CD14-positive monocyte (primary cell): ENCODE results near the gene NOTCH4. TPM values are rescaled to one million over a fixed set of nuclear protein-coding genes. Genes with fewer than 3 reads are reported as not detected.
A peak's percentile ranks its signal among the peaks of the same experiment; 100 is the strongest.
"Not testable (repeated sequence)": the region's sequence is repeated elsewhere in the genome, so short reads cannot be mapped to it uniquely, and the experiment has no call there.

ENCODE experiments used
- DNase-seq, 3 donors: peaks; one replicate each; pipeline ENCODE4 v3.0.0-alpha.2; 2011 to 2022
- H2AFZ ChIP-seq: 2 replicates; pipeline ENCODE4 v1.6.0; 2012; ENCODE audit warnings: mild to moderate bottlenecking, low read depth, low read length, inconsistent platforms; ENCODE audit not compliant: insufficient read depth, poor library complexity, severe bottlenecking
- H3K27ac ChIP-seq, 2 donors: 1 replicate in 1 of 2; 2 replicates in 1 of 2; pipeline ENCODE4 v1.5.1; 2012 to 2013; ENCODE audit warnings: low read length in 2 of 2, control low read depth in 1 of 2, inconsistent platforms in 1 of 2, low read depth in 1 of 2, mild to moderate bottlenecking in 1 of 2
- H3K27me3 ChIP-seq, 2 donors: one replicate each; pipeline versions ENCODE4 v1.6.0 to v1.6.1; 2011 to 2013; ENCODE audit warnings: low read length in 2 of 2; ENCODE audit not compliant: control insufficient read depth in 2 of 2, insufficient read depth in 2 of 2
- H3K36me3 ChIP-seq, 2 donors: replicated peaks in 1 of 2; 1 replicate in 1 of 2; 2 replicates in 1 of 2; pipeline versions ENCODE4 v1.5.1 to v1.6.1; 2012 to 2013; ENCODE audit warnings: low read length in 2 of 2, control low read depth in 1 of 2, inconsistent platforms in 1 of 2, mild to moderate bottlenecking in 1 of 2; ENCODE audit not compliant: insufficient read depth in 2 of 2, control insufficient read depth in 1 of 2
- H3K4me1 ChIP-seq, 2 donors: 1 replicate in 1 of 2; 2 replicates in 1 of 2; pipeline versions ENCODE4 v1.5.1 to v1.6.1; 2012 to 2013; ENCODE audit warnings: low read length in 2 of 2, control low read depth in 1 of 2, inconsistent platforms in 1 of 2, mild to moderate bottlenecking in 1 of 2, moderate library complexity in 1 of 2; ENCODE audit not compliant: insufficient read depth in 2 of 2, control insufficient read depth in 1 of 2
- H3K4me2 ChIP-seq: replicated peaks from 2 replicates; pipeline ENCODE3; 2012; ENCODE audit warnings: low read length, moderate library complexity, mild to moderate bottlenecking; ENCODE audit not compliant: poor library complexity, severe bottlenecking; ENCODE audit errors: extremely low read depth
- H3K4me3 ChIP-seq, 3 experiments: fragments of 200-600 bp in 1 of 3; sonication (generic) in 1 of 3; replicated peaks in 1 of 3; 1 replicate in 2 of 3; 2 replicates in 1 of 3; pipeline ENCODE4 v1.5.1; 2011 to 2013; ENCODE audit warnings: low read length in 3 of 3, mild to moderate bottlenecking in 3 of 3, control low read depth in 2 of 3, low read depth in 2 of 3, inconsistent platforms in 1 of 3, moderate library complexity in 1 of 3
- H3K79me2 ChIP-seq: 2 replicates; pipeline ENCODE4 v1.6.0; 2012; ENCODE audit warnings: mild to moderate bottlenecking, control low read depth, inconsistent platforms, low read length, moderate library complexity; ENCODE audit not compliant: insufficient read depth
- H3K9ac ChIP-seq: 2 replicates; pipeline ENCODE4 v1.6.0; 2017; ENCODE audit warnings: low read length, mild to moderate bottlenecking; ENCODE audit not compliant: insufficient read depth, poor library complexity, severe bottlenecking
- H3K9me3 ChIP-seq, 2 donors: replicated peaks in 1 of 2; 1 replicate in 1 of 2; 2 replicates in 1 of 2; pipeline versions ENCODE4 v1.5.1 to v1.6.1; 2012 to 2013; ENCODE audit warnings: low read length in 2 of 2, control low read depth in 1 of 2; ENCODE audit not compliant: control insufficient read depth in 1 of 2, insufficient read depth in 1 of 2
- H4K20me1 ChIP-seq: 2 replicates; pipeline ENCODE4 v1.6.0; 2012; ENCODE audit warnings: mild to moderate bottlenecking, low read length, control low read depth, moderate library complexity; ENCODE audit not compliant: insufficient read depth
- H3K27ac Mint-ChIP-seq, 7 donors: one replicate each; pipeline ENCODE4 v1.8.0; 2020; ENCODE audit warnings: mild to moderate bottlenecking in 7 of 7, mixed read lengths in 7 of 7, moderate library complexity in 6 of 7, inconsistent platforms in 2 of 7
- H3K27me3 Mint-ChIP-seq, 3 donors: one replicate each; pipeline ENCODE4 v1.8.0; 2021 to 2022; ENCODE audit warnings: low read depth in 3 of 3, mild to moderate bottlenecking in 3 of 3, mixed read lengths in 3 of 3, moderate library complexity in 3 of 3, inconsistent platforms in 1 of 3
- H3K36me3 Mint-ChIP-seq, 2 donors: one replicate each; pipeline ENCODE4 v1.8.0; 2020; ENCODE audit warnings: mixed read lengths in 2 of 2, inconsistent platforms in 1 of 2, mild to moderate bottlenecking in 1 of 2
- H3K4me1 Mint-ChIP-seq: one replicate; pipeline ENCODE4 v1.8.0; 2020; ENCODE audit warnings: mild to moderate bottlenecking, mixed read lengths
- H3K4me3 Mint-ChIP-seq, 2 donors: one replicate each; pipeline ENCODE4 v1.8.0; 2020; ENCODE audit warnings: mild to moderate bottlenecking in 2 of 2, mixed read lengths in 2 of 2, moderate library complexity in 1 of 2
- H3K9me3 Mint-ChIP-seq, 7 donors: one replicate each; pipeline ENCODE4 v1.8.0; 2020 to 2022; ENCODE audit warnings: mixed read lengths in 7 of 7, mild to moderate bottlenecking in 6 of 7, moderate library complexity in 6 of 7, inconsistent platforms in 2 of 7
- CTCF ChIP-seq: fragments of 200-600 bp; IDR thresholded peaks from one replicate; pipeline ENCODE4 v1.8.0; 2022; ENCODE audit warnings: antibody characterized with exemption, mild to moderate bottlenecking
- WGBS: methylation state at CpG from one replicate; pipeline ENCODE4 v1.1.5; 2013; ENCODE audit warnings: missing lambda C conversion rate; ENCODE audit not compliant: insufficient coverage; 5-methylcytosine and 5-hydroxymethylcytosine counted together
- intact Hi-C, 2 donors: fragments of 100-400 bp; cut with micrococcal nuclease; formaldehyde crosslinking; loops; one replicate each; pipeline versions ENCODE4 v1.15.0 to v1.15.1; 2023
- polyA plus RNA-seq, 3 donors: library from polyadenylated mRNA; depleted of rRNA in 1 of 3; unstranded in 2 of 3; stranded (reverse) in 1 of 3; fragments of 300-500 nt in 2 of 3; fragments of >200 nt in 1 of 3; fragmentation: Illumina TruSeq in 2 of 3; gene quantifications; 1 replicate in 2 of 3; 2 replicates in 1 of 3; pipeline ENCODE4 v1.2.3, GENCODE V29; 2012 to 2021

The NOTCH4 gene
- polyA plus RNA-seq, 3 donors: 5.2 to 8.1 (median 6.1) TPM

GRCh38 chr6:32188381-32189068 lies 35.3 kb downstream of the NOTCH4 start:
- Histone ChIP-seq H3K9me3 (no peaks in the 10 kb centered on the region), H3K4me1 (peaks cover 56 to 64% of the 10 kb centered on the region in 2 donors), H3K27me3 (no peaks in the 10 kb centered on the region), H2AFZ (no peak overlapping the region), H3K36me3 (peaks cover 34 to 47% of the 10 kb centered on the region in 2 donors), H3K4me3 (peak overlapping the region; percentile 74 to 98 (median 81)), H3K27ac (peak overlapping the region; percentile 89 to 95), H3K4me2 (peak overlapping the region; percentile 100), H3K79me2 (peaks cover 82% of the 10 kb centered on the region), H4K20me1 (peaks cover 7% of the 10 kb centered on the region), H3K9ac (peak overlapping the region; percentile 84)
- Mint-ChIP-seq H3K27me3 (peaks cover 0 to 2% (median 1%) of the 10 kb centered on the region in 3 donors), H3K4me1 (peaks cover 61% of the 10 kb centered on the region), H3K36me3 (peaks cover 48 to 61% of the 10 kb centered on the region in 2 donors), H3K4me3 (peak overlapping the region; percentile 94 to 98), H3K27ac (peak overlapping the region; percentile 85 to 97 (median 93)), H3K9me3 (no peaks in the 10 kb centered on the region)
- 22% methylated on average over 7 of the region's 13 CpGs for WGBS
- intact Hi-C loops: no loop called here
- TF ChIP-seq CTCF: no peak
- no peak for DNase-seq

GRCh38 chr6:32187725-32188380 lies 36.0 kb downstream of the NOTCH4 start:
- H3K4me1 Mint-ChIP-seq: peaks cover 58% of the 10 kb centered on the region
- H2AFZ ChIP-seq, H3K9me3 ChIP-seq, H3K9me3 Mint-ChIP-seq, DNase-seq, intact Hi-C loops, H3K27me3 Mint-ChIP-seq, H3K27me3 ChIP-seq, H4K20me1 ChIP-seq: not testable (repeated sequence)
- Histone ChIP-seq H3K4me3 (peak overlapping the region in 1 of 3 experiments; percentile 98), H3K4me1 (peaks cover 51 to 58% of the 10 kb centered on the region in 2 donors), H3K27ac (peak overlapping the region in 1 of 2 donors; percentile 95), H3K9ac (peak overlapping the region; percentile 84), H3K4me2 (peak overlapping the region; percentile 100), H3K79me2 (peaks cover 80% of the 10 kb centered on the region), H3K36me3 (peaks cover 40 to 54% of the 10 kb centered on the region in 2 donors)
- H3K27ac Mint-ChIP-seq: peak overlapping the region; percentile 61 to 95 (median 90)
- peak overlapping the region; percentile 52 to 71 for H3K4me3 Mint-ChIP-seq
- 92% methylated on average over 8 of the region's 18 CpGs for WGBS
- peaks cover 53 to 66% of the 10 kb centered on the region in 2 donors for H3K36me3 Mint-ChIP-seq
